ENCODE measurements around the gene SH2D2A.

Gene SH2D2A

GRCh38 chr1:156856282-156856785, 39.7 kb upstream of the SH2D2A start:
- no peak overlapping the region for H3K4me3 ChIP-seq (ENCODE audit: low read length)
- no peak for TF ChIP-seq ZNF274 (IDR thresholded peaks at IDR 0.05; ENCODE audit: low read depth, low read length)

GRCh38 chr1:156854634-156855033, 38.0 kb upstream of the SH2D2A start:
- no peak overlapping the region for H3K4me3 ChIP-seq (ENCODE audit: low read length)
- TF ChIP-seq ZNF274 (IDR thresholded peaks at IDR 0.05; ENCODE audit: low read depth, low read length), result no peak

- H3K4me3 ChIP-seq (ENCODE audit: low read length), result no peak overlapping the region
- TF ChIP-seq ZNF274 (IDR thresholded peaks at IDR 0.05; ENCODE audit: low read depth, low read length), result no peak
Observed at GRCh38 chr1:156853761-156854160, 37.1 kb upstream of the SH2D2A start.

- no peak overlapping the region for H3K4me3 ChIP-seq (ENCODE audit: low read length)
- no peak for TF ChIP-seq ZNF274 (IDR thresholded peaks at IDR 0.05; ENCODE audit: low read depth, low read length)
Observed at GRCh38 chr1:156852418-156852874, 35.8 kb upstream of the SH2D2A start.

GRCh38 chr1:156851779-156852417, 35.2 kb upstream of the SH2D2A start:
- no peak for TF ChIP-seq ZNF274 (IDR thresholded peaks at IDR 0.05; ENCODE audit: low read depth, low read length)
- H3K4me3 ChIP-seq (ENCODE audit: low read length), result no peak overlapping the region

GRCh38 chr1:156849151-156849496, 32.5 kb upstream of the SH2D2A start:
- TF ChIP-seq ZNF274 (IDR thresholded peaks at IDR 0.05; ENCODE audit: low read depth, low read length), result no peak
- no peak overlapping the region for H3K4me3 ChIP-seq (ENCODE audit: low read length)

- no peak overlapping the region for H3K4me3 ChIP-seq (ENCODE audit: low read length)
- TF ChIP-seq ZNF274 (IDR thresholded peaks at IDR 0.05; ENCODE audit: low read depth, low read length), result no peak
Observed at GRCh38 chr1:156848461-156849150, 32.0 kb upstream of the SH2D2A start.

GRCh38 chr1:156847591-156848460, 31.2 kb upstream of the SH2D2A start:
- no peak overlapping the region for H3K4me3 ChIP-seq (ENCODE audit: low read length)
- no peak for TF ChIP-seq ZNF274 (IDR thresholded peaks at IDR 0.05; ENCODE audit: low read depth, low read length)

- no peak for TF ChIP-seq ZNF274 (IDR thresholded peaks at IDR 0.05; ENCODE audit: low read depth, low read length)
Observed at GRCh38 chr1:156846643-156847042, 30.0 kb upstream of the SH2D2A start.

GRCh38 chr1:156845953-156846545, 29.4 kb upstream of the SH2D2A start:
- H3K4me3 ChIP-seq (ENCODE audit: low read length), result no peak overlapping the region
- no peak for TF ChIP-seq ZNF274 (IDR thresholded peaks at IDR 0.05; ENCODE audit: low read depth, low read length)

More at GRCh38 chr1:156846643-156847042, 30.0 kb upstream of the SH2D2A start:
- H3K4me3 ChIP-seq (ENCODE audit: low read length), result no peak overlapping the region

GRCh38 chr1:156845055-156845952, 28.7 kb upstream of the SH2D2A start:
- no peak for TF ChIP-seq ZNF274 (IDR thresholded peaks at IDR 0.05; ENCODE audit: low read depth, low read length)
- H3K4me3 ChIP-seq (ENCODE audit: low read length), result no peak overlapping the region

GRCh38 chr1:156844638-156845037, 28.0 kb upstream of the SH2D2A start:
- no peak overlapping the region for H3K4me3 ChIP-seq (ENCODE audit: low read length)
- TF ChIP-seq ZNF274 (IDR thresholded peaks at IDR 0.05; ENCODE audit: low read depth, low read length), result no peak

GRCh38 chr1:156844102-156844501, 27.5 kb upstream of the SH2D2A start:
- no peak for TF ChIP-seq ZNF274 (IDR thresholded peaks at IDR 0.05; ENCODE audit: low read depth, low read length)
- H3K4me3 ChIP-seq (ENCODE audit: low read length), result no peak overlapping the region

Data from GM08714 (cell line).